Kidney (tissue), 14 donors: ENCODE data around the gene SLC66A2. TPM values are rescaled to one million over a fixed set of nuclear protein-coding genes. Genes with fewer than 3 reads are reported as not detected.
A peak's percentile ranks its signal among the peaks of the same experiment; 100 is the strongest.

ENCODE experiments used
- DNase-seq, 5 donors: peaks; one replicate each; pipeline ENCODE4 v3.0.0-alpha.2; 2013 to 2020
- FAIRE-seq: peaks from 2 replicates; lab custom pipeline; 2012; peaks lifted over from hg19 to GRCh38; lab: Jason Lieb, UNC
- H3K27ac ChIP-seq, 2 donors: one replicate each; pipeline ENCODE4 v1.7.0; 2013; ENCODE audit warnings: low read depth in 2 of 2, low read length in 2 of 2, inconsistent platforms in 1 of 2
- H3K27me3 ChIP-seq: one replicate; pipeline ENCODE4 v1.7.1; 2013; ENCODE audit warnings: low read length, inconsistent platforms; ENCODE audit not compliant: control insufficient read depth, insufficient read depth
- H3K36me3 ChIP-seq, 3 donors: one replicate each; pipeline versions ENCODE4 v1.7.0 to v1.7.1; 2013; ENCODE audit warnings: low read length in 3 of 3, control low read depth in 1 of 3, inconsistent platforms in 1 of 3; ENCODE audit not compliant: insufficient read depth in 3 of 3, control insufficient read depth in 2 of 3
- H3K4me1 ChIP-seq, 3 donors: one replicate each; pipeline versions ENCODE4 v1.7.0 to v1.7.1; 2013; ENCODE audit warnings: low read length in 3 of 3, inconsistent platforms in 1 of 3, low read depth in 1 of 3; ENCODE audit not compliant: control insufficient read depth in 2 of 3, insufficient read depth in 2 of 3
- H3K4me3 ChIP-seq, 3 donors: one replicate each; pipeline versions ENCODE4 v1.7.0 to v1.8.1; 2013; ENCODE audit warnings: low read length in 3 of 3, control low read depth in 1 of 3, inconsistent platforms in 1 of 3
- H3K9ac ChIP-seq, 3 donors: one replicate each; pipeline versions ENCODE4 v1.7.0 to v1.7.1; 2013; ENCODE audit warnings: low read length in 3 of 3, control low read depth in 1 of 3, inconsistent platforms in 1 of 3
- H3K9me3 ChIP-seq, 3 donors: one replicate each; pipeline versions ENCODE4 v1.7.0 to v1.7.1; 2013; ENCODE audit warnings: low read length in 3 of 3, control low read depth in 1 of 3, inconsistent platforms in 1 of 3; ENCODE audit not compliant: control insufficient read depth in 2 of 3, insufficient read depth in 1 of 3
- CTCF ChIP-seq: IDR thresholded peaks from 3 replicates; pipeline ENCODE4 v1.5.1; 2012; ENCODE audit warnings: mild to moderate bottlenecking, moderate library complexity, borderline replicate concordance; ENCODE audit not compliant: insufficient read depth; ENCODE audit errors: extremely low read depth
- intact Hi-C: fragments of 100-400 bp; cut with DNase I; formaldehyde crosslinking; loops from one replicate; pipeline ENCODE4 v1.11.1; 2022
- polyA plus RNA-seq: library from polyadenylated mRNA; stranded (reverse); fragments of 350-450 nt; fragmentation: Illumina TruSeq; extraction: RNeasy Lipid Tissue Mini Kit (QIAGEN cat#74804); gene quantifications from one replicate; pipeline ENCODE4 v1.2.3, GENCODE V29; 2014; ENCODE audit warnings: low read depth, low replicate concordance; ENCODE audit not compliant: insufficient read depth
- total RNA-seq: library from RNA; stranded (reverse); fragmentation: NEBNext Ultra II Directional; extraction: Animal tissue kit (Norgen Biotek cat#: 25700); gene quantifications from one replicate; pipeline ENCODE4 v1.2.1, GENCODE V29; 2021
- donor health status: control.
- donor health status: control.
- donor health status: control.
- donor health status: control.
- donor health status: control.
- donor health status: DM: yes; HTN: yes; CAD: no.
- donor health status: Normal renal cell carcinoma (clear cell type).

The SLC66A2 gene
- total and polyA plus RNA-seq, 2 donors from 2014 or later: 41.9 to 45.5 TPM

GRCh38 chr18:79926715-79927606 lies 24.5 kb downstream of the SLC66A2 start:
- Histone ChIP-seq H3K36me3 (peaks cover 3 to 17% (median 8%) of the 10 kb centered on the region in 3 donors), H3K4me3 (no peak overlapping the region), H3K27me3 (no peaks in the 10 kb centered on the region), H3K9ac (no peak overlapping the region), H3K9me3 (peaks cover 0 to 13% (median 5%) of the 10 kb centered on the region in 3 donors), H3K4me1 (peaks cover 0 to 11% (median 9%) of the 10 kb centered on the region in 3 donors), H3K27ac (peak overlapping the region in 1 of 2 donors; percentile 7)
- no peak for TF ChIP-seq CTCF
- FAIRE-seq (no peak), DNase-seq (peak in 2 of 5 donors; percentile 33 to 63)
- intact Hi-C loops: no loop called here

GRCh38 chr18:79926306-79926705 lies 25.1 kb downstream of the SLC66A2 start:
- H3K9me3 ChIP-seq: peaks cover 0 to 13% (median 5%) of the 10 kb centered on the region in 3 donors
- intact Hi-C loops: no loop called here
- peaks cover 0 to 11% (median 9%) of the 10 kb centered on the region in 3 donors for H3K4me1 ChIP-seq
- no peak overlapping the region for H3K9ac ChIP-seq
- H3K4me3 ChIP-seq: no peak overlapping the region
- no peak for TF ChIP-seq CTCF
- FAIRE-seq (no peak), DNase-seq (peak in 1 of 5 donors; percentile 50)
- H3K36me3 ChIP-seq: peaks cover 3 to 17% (median 8%) of the 10 kb centered on the region in 3 donors
- H3K27ac ChIP-seq: peak overlapping the region in 1 of 2 donors; percentile 24
- no peaks in the 10 kb centered on the region for H3K27me3 ChIP-seq

- H3K9me3 ChIP-seq: peaks cover under 1 to 9% (median 5%) of the 10 kb centered on the region in 3 donors
- H3K36me3 ChIP-seq: peaks cover 3 to 14% (median 8%) of the 10 kb centered on the region in 3 donors
- no peak overlapping the region for H3K9ac ChIP-seq
- peak overlapping the region; percentile 44 to 68 for H3K27ac ChIP-seq
- peaks cover 0 to 11% (median 9%) of the 10 kb centered on the region in 3 donors for H3K4me1 ChIP-seq
- DNase-seq: peak; percentile 58 to 75 (median 66)
- H3K4me3 ChIP-seq: no peak overlapping the region
- intact Hi-C loops: no loop called here
- peak; percentile 26 for TF ChIP-seq CTCF
- no peak for FAIRE-seq
- H3K27me3 ChIP-seq: no peaks in the 10 kb centered on the region
Measured at GRCh38 chr18:79924814-79925731, 26.4 kb downstream of the SLC66A2 start.
